ENCODE measurements around the gene CACNA1A.

The CACNA1A gene

DNA sequence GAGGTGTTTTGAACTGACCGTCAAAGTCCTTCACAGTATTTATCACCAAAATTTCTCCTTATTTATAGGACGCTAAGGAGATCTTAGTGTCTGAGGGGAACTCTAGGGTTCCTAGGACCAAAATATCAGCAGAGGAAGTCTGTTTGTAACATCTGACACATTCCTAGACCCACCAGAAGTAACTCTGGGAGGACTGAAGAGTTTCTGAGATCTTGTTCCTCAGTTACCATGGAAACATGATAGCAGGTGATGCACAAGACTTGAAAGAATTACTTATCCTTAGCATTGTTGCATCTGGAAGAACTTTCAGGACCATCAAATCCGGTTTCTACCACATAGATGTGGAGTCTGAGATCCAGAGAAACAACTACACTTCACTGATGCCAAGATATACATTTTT, 191.5 kb downstream of the CACNA1A start:
- in situ Hi-C loops (cut with HindIII; ENCODE audit: low pct_ligation_motif_present, low sequenced_read_pairs), result no loop called here
- no peak overlapping the region for H3K4me3 ChIP-seq (ENCODE audit: low read depth, low read length)

DNA sequence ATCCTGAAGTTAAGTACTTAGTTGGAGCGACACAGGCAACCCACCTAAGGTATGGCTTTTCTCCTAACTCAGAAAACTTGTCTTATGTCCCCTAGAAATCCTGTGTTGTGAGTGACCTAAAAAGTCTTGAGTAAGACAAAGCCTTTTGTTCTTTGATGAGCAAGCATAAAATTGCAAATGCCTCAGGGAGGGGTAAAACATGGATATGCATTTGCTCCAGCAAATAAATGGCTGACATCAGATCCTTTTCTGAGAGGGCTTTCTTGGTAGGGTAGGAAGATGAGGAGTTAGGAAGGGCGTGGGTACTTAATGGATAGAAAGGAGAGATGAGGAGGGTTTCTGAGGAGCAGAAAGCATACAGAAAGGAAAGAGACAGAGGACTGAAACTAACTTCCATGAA, 192.4 kb downstream of the CACNA1A start:
- Histone ChIP-seq H3K4me3 (ENCODE audit: low read depth, low read length) (no peak overlapping the region), H3K27me3 (replicated peaks) (no peaks in the 10 kb centered on the region), H3K27ac (no peak overlapping the region), H3K36me3 (replicated peaks) (no peaks in the 10 kb centered on the region)
- TF ChIP-seq, protein P1, sequence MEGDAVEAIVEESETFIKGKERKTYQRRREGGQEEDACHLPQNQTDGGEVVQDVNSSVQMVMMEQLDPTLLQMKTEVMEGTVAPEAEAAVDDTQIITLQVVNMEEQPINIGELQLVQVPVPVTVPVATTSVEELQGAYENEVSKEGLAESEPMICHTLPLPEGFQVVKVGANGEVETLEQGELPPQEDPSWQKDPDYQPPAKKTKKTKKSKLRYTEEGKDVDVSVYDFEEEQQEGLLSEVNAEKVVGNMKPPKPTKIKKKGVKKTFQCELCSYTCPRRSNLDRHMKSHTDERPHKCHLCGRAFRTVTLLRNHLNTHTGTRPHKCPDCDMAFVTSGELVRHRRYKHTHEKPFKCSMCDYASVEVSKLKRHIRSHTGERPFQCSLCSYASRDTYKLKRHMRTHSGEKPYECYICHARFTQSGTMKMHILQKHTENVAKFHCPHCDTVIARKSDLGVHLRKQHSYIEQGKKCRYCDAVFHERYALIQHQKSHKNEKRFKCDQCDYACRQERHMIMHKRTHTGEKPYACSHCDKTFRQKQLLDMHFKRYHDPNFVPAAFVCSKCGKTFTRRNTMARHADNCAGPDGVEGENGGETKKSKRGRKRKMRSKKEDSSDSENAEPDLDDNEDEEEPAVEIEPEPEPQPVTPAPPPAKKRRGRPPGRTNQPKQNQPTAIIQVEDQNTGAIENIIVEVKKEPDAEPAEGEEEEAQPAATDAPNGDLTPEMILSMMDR (IDR thresholded peaks at IDR 0.05; ENCODE audit: low read depth, low read length, missing control alignments), result no peak
- in situ Hi-C loops (cut with HindIII; ENCODE audit: low pct_ligation_motif_present, low sequenced_read_pairs), result no loop called here
- no peak for DNase-seq

More for the DNA sequence above, 191.5 kb downstream of the CACNA1A start:
- Histone ChIP-seq H3K27ac (no peak overlapping the region), H3K27me3 (replicated peaks) (no peaks in the 10 kb centered on the region), H3K36me3 (replicated peaks) (no peaks in the 10 kb centered on the region)
- DNase-seq, result no peak
- TF ChIP-seq, protein P1 (IDR thresholded peaks at IDR 0.05; ENCODE audit: low read depth, low read length, missing control alignments), result no peak

DNA sequence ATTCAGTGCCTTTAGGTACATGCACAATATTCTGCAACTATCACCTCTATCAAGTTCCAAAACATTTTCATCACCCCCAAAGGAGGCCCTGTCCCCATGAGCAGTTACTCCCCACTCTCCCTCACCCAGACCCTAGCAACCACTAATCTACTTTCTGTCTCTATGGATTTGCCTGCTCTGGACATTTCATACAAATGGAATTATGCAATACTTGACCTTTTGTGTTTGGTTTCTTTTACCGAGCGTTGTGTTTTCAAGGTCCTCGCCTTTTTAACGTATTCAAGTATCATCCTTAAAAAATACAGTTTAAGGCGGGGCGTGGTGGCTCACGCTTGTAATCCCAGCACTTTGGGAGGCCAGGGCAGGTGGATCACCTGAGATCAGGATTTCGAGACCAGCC, 196.4 kb downstream of the CACNA1A start:
- Histone ChIP-seq H3K36me3 (replicated peaks) (no peaks in the 10 kb centered on the region), H3K27ac (no peak overlapping the region), H3K4me3 (ENCODE audit: low read depth, low read length) (no peak overlapping the region), H3K27me3 (replicated peaks) (no peaks in the 10 kb centered on the region)
- DNase-seq, result no peak
- TF ChIP-seq, protein P1 (IDR thresholded peaks at IDR 0.05; ENCODE audit: low read depth, low read length, missing control alignments), result no peak
- in situ Hi-C loops (cut with HindIII; ENCODE audit: low pct_ligation_motif_present, low sequenced_read_pairs), result no loop called here

DNA sequence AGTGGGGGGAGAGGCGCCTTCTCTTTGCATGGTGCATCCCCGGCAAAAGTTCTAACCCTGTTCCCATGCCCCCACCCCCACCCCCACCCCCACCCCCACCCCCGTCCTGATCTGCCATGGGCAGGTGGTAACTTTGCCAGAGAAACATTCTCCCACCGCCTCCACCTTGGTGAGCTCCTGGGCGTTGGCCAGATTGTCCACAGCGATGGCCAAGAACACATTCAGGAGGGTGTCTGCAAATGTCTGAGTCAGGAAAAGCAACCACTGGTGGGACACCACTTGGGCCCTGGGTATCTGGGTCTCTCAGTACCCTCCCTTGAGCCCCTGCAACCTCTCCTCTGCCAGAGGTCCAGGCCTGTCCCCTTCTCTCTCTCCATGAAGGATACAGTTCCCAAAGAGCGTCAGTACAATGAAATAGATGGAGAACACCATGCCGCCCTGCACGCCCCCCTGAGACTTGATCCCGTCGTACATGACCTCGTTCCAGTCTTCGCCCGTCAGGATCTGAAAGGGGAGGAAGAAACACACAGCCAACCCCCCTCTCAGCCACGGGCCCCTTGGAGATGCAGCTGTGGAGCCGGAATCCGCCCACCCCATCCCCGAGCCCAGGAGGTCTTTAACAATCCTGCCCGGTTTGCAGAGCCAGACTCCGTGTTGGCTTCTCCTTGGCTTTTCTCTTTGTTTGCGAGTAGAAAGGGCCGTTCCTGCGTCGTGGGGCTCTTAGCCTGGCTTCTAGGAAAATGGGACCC, 202.7 kb downstream of the CACNA1A start:
- Histone ChIP-seq H3K27me3 (replicated peaks) (no peaks in the 10 kb centered on the region), H3K27ac (no peak overlapping the region), H3K4me3 (ENCODE audit: low read depth, low read length) (no peak overlapping the region), H3K36me3 (replicated peaks) (no peaks in the 10 kb centered on the region)
- DNase-seq, result no peak
- TF ChIP-seq, protein P1 (IDR thresholded peaks at IDR 0.05; ENCODE audit: low read depth, low read length, missing control alignments), result no peak
- in situ Hi-C loops (cut with HindIII; ENCODE audit: low pct_ligation_motif_present, low sequenced_read_pairs), result no loop called here

DNA sequence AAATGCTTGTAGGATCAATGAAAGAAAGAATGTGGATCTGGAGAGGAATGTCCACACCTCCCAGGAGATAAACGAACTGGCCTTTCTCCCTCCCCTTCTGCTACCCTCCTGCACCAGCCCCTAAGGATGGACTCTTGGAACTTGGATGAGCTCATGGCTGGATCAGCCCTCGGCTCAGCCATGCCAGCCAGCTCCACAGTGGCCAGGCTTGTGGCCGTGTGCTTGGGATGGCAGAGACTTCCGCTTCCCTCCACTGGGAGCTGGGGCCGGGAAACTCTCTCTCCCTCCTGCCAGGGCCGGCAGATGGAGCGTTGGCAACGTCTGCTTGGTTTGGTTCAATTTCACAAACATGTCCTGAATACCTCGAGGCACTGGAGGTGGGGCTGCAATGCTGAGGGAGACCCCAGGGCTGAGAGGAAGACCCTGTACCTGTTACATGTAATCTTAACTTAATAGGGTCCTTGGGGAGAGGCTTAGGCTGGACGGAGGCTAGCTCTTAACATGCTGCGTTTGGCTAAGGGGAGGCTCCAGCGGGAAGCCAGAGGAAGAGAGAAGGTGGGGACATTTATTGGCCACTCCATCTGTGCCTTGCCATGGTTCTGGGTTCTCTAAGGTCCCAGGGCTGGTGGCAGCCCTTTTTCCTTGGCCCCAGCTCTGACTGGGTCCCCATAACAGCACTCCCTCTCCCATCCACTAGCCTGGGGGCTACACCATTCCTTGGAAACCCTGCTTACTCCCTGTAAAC, 203.6 kb downstream of the CACNA1A start:
- TF ChIP-seq, protein P1 (IDR thresholded peaks at IDR 0.05; ENCODE audit: low read depth, low read length, missing control alignments), result no peak
- DNase-seq, result no peak
- in situ Hi-C loops (cut with HindIII; ENCODE audit: low pct_ligation_motif_present, low sequenced_read_pairs), result no loop called here
- Histone ChIP-seq H3K27me3 (replicated peaks) (no peaks in the 10 kb centered on the region), H3K27ac (no peak overlapping the region), H3K4me3 (ENCODE audit: low read depth, low read length) (no peak overlapping the region), H3K36me3 (replicated peaks) (no peaks in the 10 kb centered on the region)

Measured in brain microvascular endothelial cell (primary cell).